GM21619 (cell line): Measurements from ENCODE around the gene SDK1.

ENCODE experiments used
- ATAC-seq: cut with Tn5 transposase; IDR thresholded peaks from one replicate; pipeline ENCODE4 v1.9.1; 2021; ENCODE audit not compliant: unreplicated experiment

The SDK1 gene

GRCh38 chr7:4139656-4140625, 838.9 kb downstream of the SDK1 start:
- ATAC-seq = no peak

GRCh38 chr7:4140933-4141332, 839.9 kb downstream of the SDK1 start:
- ATAC-seq = no peak

GRCh38 chr7:4143006-4143405, 842.0 kb downstream of the SDK1 start:
- no peak for ATAC-seq

GRCh38 chr7:4143511-4144171, 842.6 kb downstream of the SDK1 start:
- no peak for ATAC-seq

GRCh38 chr7:4144172-4144701, 843.2 kb downstream of the SDK1 start:
- ATAC-seq = no peak

- no peak for ATAC-seq
These were observed 843.9 kb downstream of the SDK1 start for GRCh38 chr7:4144811-4145510.

- no peak for ATAC-seq
These were observed 844.5 kb downstream of the SDK1 start for GRCh38 chr7:4145576-4145975.

GRCh38 chr7:4147926-4148620, 847.0 kb downstream of the SDK1 start:
- ATAC-seq = no peak

- ATAC-seq = no peak
These were observed 848.2 kb downstream of the SDK1 start for GRCh38 chr7:4149236-4149635.

- no peak for ATAC-seq
These were observed 848.6 kb downstream of the SDK1 start for GRCh38 chr7:4149645-4150044.

GRCh38 chr7:4150731-4151130, 849.7 kb downstream of the SDK1 start:
- ATAC-seq = no peak

- no peak for ATAC-seq
These were observed 850.5 kb downstream of the SDK1 start for GRCh38 chr7:4151524-4151923.

- no peak for ATAC-seq
These were observed 851.0 kb downstream of the SDK1 start for GRCh38 chr7:4151926-4152549.

- no peak for ATAC-seq
These were observed 854.0 kb downstream of the SDK1 start for GRCh38 chr7:4154882-4155535.

GRCh38 chr7:4156190-4156589, 855.1 kb downstream of the SDK1 start:
- no peak for ATAC-seq

- no peak for ATAC-seq
These were observed 856.6 kb downstream of the SDK1 start for GRCh38 chr7:4157651-4158050.

- no peak for ATAC-seq
These were observed 857.5 kb downstream of the SDK1 start for GRCh38 chr7:4158441-4159153.

- ATAC-seq = no peak
These were observed 858.1 kb downstream of the SDK1 start for GRCh38 chr7:4159154-4159501.
